Nephron (organoid): ENCODE data around the gene CISH.

Experiments
- H3K27ac Mint-ChIP-seq, 3 experiments: 2 replicates each; pipeline ENCODE4 v1.8.0; 2020; ENCODE audit warnings: mixed read lengths in 3 of 3, mild to moderate bottlenecking in 2 of 3, moderate library complexity in 1 of 3
- H3K27me3 Mint-ChIP-seq: 2 replicates; pipeline ENCODE4 v1.8.0; 2021; ENCODE audit warnings: low read depth, mild to moderate bottlenecking, moderate library complexity, mixed read lengths
- H3K36me3 Mint-ChIP-seq: 2 replicates; pipeline ENCODE4 v1.8.0; 2020; ENCODE audit warnings: low read depth, mixed read lengths
- H3K4me1 Mint-ChIP-seq: 2 replicates; pipeline ENCODE4 v1.8.0; 2020; ENCODE audit warnings: mixed read lengths
- H3K4me3 Mint-ChIP-seq, 3 experiments: 2 replicates each; pipeline ENCODE4 v1.8.0; 2020; ENCODE audit warnings: mild to moderate bottlenecking in 3 of 3, mixed read lengths in 3 of 3, moderate library complexity in 2 of 3
- H3K9me3 Mint-ChIP-seq: 2 replicates; pipeline ENCODE4 v1.8.0; 2020; ENCODE audit warnings: mixed read lengths
- CTCF ChIP-seq, 3 experiments: fragments of 200-600 bp; sonication (generic); IDR thresholded peaks; one replicate each; pipeline ENCODE4 v1.5.0; 2021; ENCODE audit warnings: antibody characterized with exemption in 3 of 3; ENCODE audit not compliant: unreplicated experiment in 3 of 3

Gene CISH

GRCh38 chr3:50606596-50606995, 5.0 kb downstream of the CISH start:
- peaks cover 10% of the 10 kb centered on the region for H3K36me3 Mint-ChIP-seq

GRCh38 chr3:50605901-50606326, 5.7 kb downstream of the CISH start:
- H3K27ac Mint-ChIP-seq: peak overlapping the region; percentile 12 to 77 (median 35)
- H3K9me3 Mint-ChIP-seq: no peaks in the 10 kb centered on the region
- peaks cover 41% of the 10 kb centered on the region for H3K4me1 Mint-ChIP-seq
- H3K36me3 Mint-ChIP-seq: peaks cover 10% of the 10 kb centered on the region
- no peak overlapping the region for H3K4me3 Mint-ChIP-seq
- H3K27me3 Mint-ChIP-seq: no peaks in the 10 kb centered on the region
- TF ChIP-seq CTCF (IDR thresholded peaks at IDR 0.05; ENCODE audit: unreplicated experiment in 3 of 3): no peak

More at GRCh38 chr3:50606596-50606995, 5.0 kb downstream of the CISH start:
- no peak for TF ChIP-seq CTCF (IDR thresholded peaks at IDR 0.05; ENCODE audit: unreplicated experiment in 3 of 3)
- peaks cover 35% of the 10 kb centered on the region for H3K4me1 Mint-ChIP-seq
- no peak overlapping the region for H3K4me3 Mint-ChIP-seq
- H3K27me3 Mint-ChIP-seq: no peaks in the 10 kb centered on the region
- no peaks in the 10 kb centered on the region for H3K9me3 Mint-ChIP-seq
- no peak overlapping the region for H3K27ac Mint-ChIP-seq

- peaks cover 43% of the 10 kb centered on the region for H3K4me1 Mint-ChIP-seq
- H3K27ac Mint-ChIP-seq: peak overlapping the region; percentile 31 to 100 (median 77)
- H3K27me3 Mint-ChIP-seq: peaks cover 2% of the 10 kb centered on the region
- peaks cover 10% of the 10 kb centered on the region for H3K36me3 Mint-ChIP-seq
- H3K4me3 Mint-ChIP-seq: no peak overlapping the region
- no peak for TF ChIP-seq CTCF (IDR thresholded peaks at IDR 0.05; ENCODE audit: unreplicated experiment in 3 of 3)
- no peaks in the 10 kb centered on the region for H3K9me3 Mint-ChIP-seq
Observed at GRCh38 chr3:50604628-50605588, 6.7 kb downstream of the CISH start.

GRCh38 chr3:50604110-50604621, 7.4 kb downstream of the CISH start:
- Mint-ChIP-seq H3K27ac (peak overlapping the region; percentile 100), H3K36me3 (peaks cover 10% of the 10 kb centered on the region), H3K27me3 (peaks cover 5% of the 10 kb centered on the region), H3K4me1 (peaks cover 43% of the 10 kb centered on the region), H3K4me3 (no peak overlapping the region), H3K9me3 (no peaks in the 10 kb centered on the region)
- no peak for TF ChIP-seq CTCF (IDR thresholded peaks at IDR 0.05; ENCODE audit: unreplicated experiment in 3 of 3)

- Mint-ChIP-seq H3K36me3 (peaks cover 10% of the 10 kb centered on the region), H3K27me3 (peaks cover 5% of the 10 kb centered on the region), H3K9me3 (no peaks in the 10 kb centered on the region), H3K27ac (peak overlapping the region; percentile 100), H3K4me1 (peaks cover 41% of the 10 kb centered on the region), H3K4me3 (no peak overlapping the region)
- TF ChIP-seq CTCF (IDR thresholded peaks at IDR 0.05; ENCODE audit: unreplicated experiment in 3 of 3): no peak
Observed at GRCh38 chr3:50603261-50604109, 8.1 kb downstream of the CISH start.
